NOMO-1 treated with DMSO at 0.1 percent for 48 hours (cell line): ENCODE data around the gene GIPR.
"Not testable (repeated sequence)": the region's sequence is repeated elsewhere in the genome, so short reads cannot be mapped to it uniquely, and the experiment has no call there.

Experiments used
- DNase-seq: peaks from one replicate; lab custom pipeline; 2025; ENCODE audit not compliant: unreplicated experiment; lab: John Stamatoyannopoulos, UW

Gene GIPR, protein sequence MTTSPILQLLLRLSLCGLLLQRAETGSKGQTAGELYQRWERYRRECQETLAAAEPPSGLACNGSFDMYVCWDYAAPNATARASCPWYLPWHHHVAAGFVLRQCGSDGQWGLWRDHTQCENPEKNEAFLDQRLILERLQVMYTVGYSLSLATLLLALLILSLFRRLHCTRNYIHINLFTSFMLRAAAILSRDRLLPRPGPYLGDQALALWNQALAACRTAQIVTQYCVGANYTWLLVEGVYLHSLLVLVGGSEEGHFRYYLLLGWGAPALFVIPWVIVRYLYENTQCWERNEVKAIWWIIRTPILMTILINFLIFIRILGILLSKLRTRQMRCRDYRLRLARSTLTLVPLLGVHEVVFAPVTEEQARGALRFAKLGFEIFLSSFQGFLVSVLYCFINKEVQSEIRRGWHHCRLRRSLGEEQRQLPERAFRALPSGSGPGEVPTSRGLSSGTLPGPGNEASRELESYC

GRCh38 chr19:45667620-45668341 is at the start of gene GIPR:
Gene GIPR, plus strand, starts transcription at chr19:45668221. Its CDS starts 1,300 bp downstream, at chr19:45669521.
- DNase-seq = peak; percentile 33

GRCh38 chr19:45621389-45621788 is 46.6 kb upstream of the GIPR start:
- DNase-seq = no peak

GRCh38 chr19:45621976-45622503 is 46.0 kb upstream of the GIPR start:
- no peak for DNase-seq

- no peak for DNase-seq
These were observed 44.0 kb upstream of the GIPR start for GRCh38 chr19:45623984-45624383.

- not testable (repeated sequence) for DNase-seq
These were observed 39.8 kb upstream of the GIPR start for GRCh38 chr19:45628219-45628618.

GRCh38 chr19:45629704-45630103 is 38.3 kb upstream of the GIPR start:
- DNase-seq = no peak

DNA sequence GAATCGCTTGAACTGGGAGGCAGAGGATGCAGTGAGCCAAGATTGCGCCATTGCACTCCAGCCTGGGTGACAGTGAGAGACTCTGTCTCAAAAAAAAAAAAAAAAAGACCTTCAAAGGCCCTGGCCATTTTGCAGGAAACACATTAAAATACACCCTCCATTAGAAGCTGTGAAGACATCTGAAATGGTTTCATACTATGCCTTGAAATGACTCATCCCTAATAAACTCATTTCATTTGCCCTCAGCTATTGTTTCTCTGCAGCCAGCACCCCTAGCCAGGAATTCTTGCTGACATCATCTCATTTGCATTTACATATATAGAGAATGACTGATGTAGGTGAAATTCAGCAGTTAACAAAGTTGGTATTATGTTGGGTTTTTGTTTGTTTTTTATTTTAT is 37.6 kb upstream of the GIPR start:
- DNase-seq = no peak

DNA sequence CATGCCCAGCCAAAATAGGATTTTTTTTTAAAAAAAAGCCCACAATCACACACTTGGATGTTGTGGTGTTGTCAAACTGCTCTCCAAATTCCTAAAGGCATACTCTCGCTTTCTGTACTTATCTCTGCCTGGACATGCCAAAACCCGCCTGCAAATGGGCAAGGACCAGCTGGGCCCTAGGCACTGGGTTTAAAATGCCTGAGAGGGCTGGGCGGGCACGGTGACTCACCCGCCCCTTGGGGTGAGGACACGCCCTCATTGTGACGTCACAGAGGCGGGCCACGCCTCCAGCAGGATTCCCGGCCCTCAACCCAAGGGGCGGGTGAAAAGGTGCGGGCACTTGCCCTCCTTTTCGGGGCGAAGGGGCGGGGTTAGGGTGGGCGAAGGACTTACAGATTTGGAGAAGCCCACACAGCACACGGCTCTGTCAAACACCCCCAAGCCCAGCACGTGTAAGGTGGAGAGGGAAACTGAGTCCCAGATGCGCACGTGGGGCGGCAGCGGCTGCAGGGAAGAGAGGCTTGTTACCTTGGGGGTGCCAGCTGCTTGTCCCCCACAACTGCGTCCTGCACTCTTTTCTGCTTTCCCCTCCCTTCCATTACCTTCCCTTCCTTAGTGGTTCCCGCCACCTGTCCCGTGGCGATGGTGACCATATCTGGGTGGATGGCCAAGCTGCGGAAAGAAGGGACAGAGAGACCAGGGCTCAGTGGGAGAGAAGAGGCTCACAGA is 35.4 kb upstream of the GIPR start:
- no peak for DNase-seq

DNA sequence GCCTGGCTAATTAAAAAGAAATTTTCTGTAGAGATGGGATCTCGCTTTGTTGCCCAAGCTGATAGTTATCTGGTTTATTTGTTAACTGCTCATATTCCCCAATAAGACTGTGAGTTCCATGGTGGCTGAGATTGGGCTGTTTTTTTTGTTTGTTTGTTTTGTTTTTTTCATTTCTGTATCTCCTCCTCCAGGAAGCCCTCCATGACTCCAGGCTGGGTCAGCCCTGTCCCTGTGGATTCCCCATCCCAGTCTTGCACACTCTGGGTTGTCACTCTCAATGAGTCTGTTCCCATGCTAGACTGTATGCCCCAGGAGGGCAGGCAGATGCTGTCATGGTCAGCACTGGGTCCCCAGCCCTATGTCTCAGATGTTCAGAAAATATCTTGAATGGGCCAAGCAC is 31.7 kb upstream of the GIPR start:
- no peak for DNase-seq

GRCh38 chr19:45636902-45637301 is 31.1 kb upstream of the GIPR start:
- no peak for DNase-seq

GRCh38 chr19:45637890-45638667 is 29.9 kb upstream of the GIPR start:
- no peak for DNase-seq

DNA sequence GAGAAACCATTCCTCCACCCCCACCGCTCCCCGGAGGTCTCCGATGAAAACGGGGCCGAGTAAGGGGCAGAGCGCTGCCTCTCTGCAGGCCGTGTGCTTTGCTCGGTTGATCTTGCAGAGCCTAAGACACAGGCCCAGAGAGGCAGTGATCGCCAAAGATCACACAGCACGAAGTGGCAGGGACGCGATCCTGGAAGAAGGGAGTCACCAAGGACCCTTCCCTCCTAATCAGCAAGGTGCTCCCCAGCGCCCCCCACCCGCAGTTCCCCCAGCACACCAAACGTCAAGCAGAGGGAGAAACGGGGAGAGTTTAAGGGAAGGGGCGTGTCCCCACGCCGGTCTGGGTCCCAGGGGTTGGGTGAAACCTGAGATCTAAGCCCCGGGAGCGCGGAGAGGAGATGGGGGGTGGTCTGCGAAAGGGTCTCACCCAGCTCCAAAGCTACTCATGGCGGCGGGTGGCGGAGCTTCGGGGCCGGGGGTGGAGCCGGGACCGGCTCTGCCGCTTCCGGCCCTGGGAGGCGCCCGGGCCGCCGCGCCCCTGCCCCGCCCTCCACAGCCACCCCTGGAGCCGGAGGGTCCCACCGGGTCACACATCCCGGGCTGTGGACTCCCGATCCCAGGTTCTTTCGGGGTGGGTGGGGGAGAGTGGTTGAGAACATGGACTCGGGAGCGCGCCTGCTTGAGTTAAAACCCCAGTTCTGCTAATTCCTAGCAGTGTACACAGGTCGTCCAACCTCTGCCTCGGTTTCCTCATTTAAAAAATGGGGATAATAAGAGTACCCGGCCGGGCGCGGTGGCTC is 28.9 kb upstream of the GIPR start, which contains the start of gene EML2:
TSS of gene EML2 (minus strand) at position 468 of the 800 bp plus-strand sequence. CDS start at position 447, 21 bp downstream.
- no peak for DNase-seq

- DNase-seq = no peak
These were observed 27.2 kb upstream of the GIPR start for GRCh38 chr19:45640849-45641273.

- peak; percentile 93 for DNase-seq
These were observed 26.5 kb upstream of the GIPR start for GRCh38 chr19:45641274-45642105.

GRCh38 chr19:45643024-45643926 is 24.7 kb upstream of the GIPR start:
- peak; percentile 83 for DNase-seq

- DNase-seq = no peak
These were observed 23.9 kb upstream of the GIPR start for GRCh38 chr19:45643927-45644771.
